Measurements from ENCODE around the gene PDZRN4.

PDZRN4 gene

GRCh38 chr12:41402801-41403200, 214.7 kb downstream of the PDZRN4 start:
- DNase-seq (ENCODE audit: low read depth): no peak
- H3K4me3 ChIP-seq (ENCODE audit: low read depth, low read length): no peak overlapping the region
- in situ Hi-C loops (cut with HindIII; ENCODE audit: low sequenced_read_pairs): no loop called here
- TF ChIP-seq, protein P1, sequence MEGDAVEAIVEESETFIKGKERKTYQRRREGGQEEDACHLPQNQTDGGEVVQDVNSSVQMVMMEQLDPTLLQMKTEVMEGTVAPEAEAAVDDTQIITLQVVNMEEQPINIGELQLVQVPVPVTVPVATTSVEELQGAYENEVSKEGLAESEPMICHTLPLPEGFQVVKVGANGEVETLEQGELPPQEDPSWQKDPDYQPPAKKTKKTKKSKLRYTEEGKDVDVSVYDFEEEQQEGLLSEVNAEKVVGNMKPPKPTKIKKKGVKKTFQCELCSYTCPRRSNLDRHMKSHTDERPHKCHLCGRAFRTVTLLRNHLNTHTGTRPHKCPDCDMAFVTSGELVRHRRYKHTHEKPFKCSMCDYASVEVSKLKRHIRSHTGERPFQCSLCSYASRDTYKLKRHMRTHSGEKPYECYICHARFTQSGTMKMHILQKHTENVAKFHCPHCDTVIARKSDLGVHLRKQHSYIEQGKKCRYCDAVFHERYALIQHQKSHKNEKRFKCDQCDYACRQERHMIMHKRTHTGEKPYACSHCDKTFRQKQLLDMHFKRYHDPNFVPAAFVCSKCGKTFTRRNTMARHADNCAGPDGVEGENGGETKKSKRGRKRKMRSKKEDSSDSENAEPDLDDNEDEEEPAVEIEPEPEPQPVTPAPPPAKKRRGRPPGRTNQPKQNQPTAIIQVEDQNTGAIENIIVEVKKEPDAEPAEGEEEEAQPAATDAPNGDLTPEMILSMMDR (IDR thresholded peaks at IDR 0.05; ENCODE audit: low read depth, low read length, missing control alignments): no peak

- in situ Hi-C loops (cut with HindIII; ENCODE audit: low sequenced_read_pairs): no loop called here
- no peak overlapping the region for H3K4me3 ChIP-seq (ENCODE audit: low read depth, low read length)
- DNase-seq (ENCODE audit: low read depth): no peak
- TF ChIP-seq, protein P1 (IDR thresholded peaks at IDR 0.05; ENCODE audit: low read depth, low read length, missing control alignments): no peak
These were observed 219.2 kb downstream of the PDZRN4 start for GRCh38 chr12:41407232-41407799.

DNA sequence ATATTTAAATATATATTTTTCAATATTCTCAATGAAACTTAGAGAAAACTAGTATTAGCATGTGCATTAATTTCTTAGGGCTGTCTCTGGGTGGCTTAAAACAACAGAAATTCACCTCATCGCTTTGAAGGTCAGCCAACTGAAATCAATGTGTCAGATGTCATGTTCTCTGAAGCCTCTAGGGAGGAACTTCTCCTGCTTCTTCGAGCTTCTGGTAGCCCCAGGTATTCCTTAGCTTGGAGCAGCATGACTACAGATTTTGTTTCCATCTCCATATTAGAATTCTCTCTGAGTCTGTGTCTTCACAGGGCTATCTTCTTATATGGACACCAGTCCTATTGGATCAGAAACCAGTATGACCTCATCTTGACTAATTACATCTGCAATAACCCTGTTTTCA, 221.5 kb downstream of the PDZRN4 start:
- DNase-seq (ENCODE audit: low read depth): no peak
- TF ChIP-seq, protein P1 (IDR thresholded peaks at IDR 0.05; ENCODE audit: low read depth, low read length, missing control alignments): no peak
- in situ Hi-C loops (cut with HindIII; ENCODE audit: low sequenced_read_pairs): no loop called here
- no peak overlapping the region for H3K4me3 ChIP-seq (ENCODE audit: low read depth, low read length)

DNA sequence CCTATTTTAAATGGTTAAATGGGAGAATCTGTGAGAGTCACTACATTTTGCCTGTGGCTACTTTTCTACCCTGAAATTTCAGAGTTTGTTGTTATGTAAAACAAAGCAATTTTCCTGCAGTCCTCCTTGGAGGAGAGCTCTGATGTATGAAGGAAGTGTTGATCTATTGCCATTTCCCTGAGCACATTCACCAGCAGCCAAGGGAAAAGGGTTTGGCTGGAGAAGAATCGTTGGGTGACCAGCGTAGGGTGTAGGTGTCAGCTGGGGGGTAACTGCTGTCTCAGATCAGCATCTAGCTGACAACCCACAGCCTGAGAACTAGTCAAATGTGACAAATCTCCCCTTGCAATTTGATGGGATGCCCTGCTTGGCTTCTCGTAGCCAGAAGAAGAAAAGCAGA, 230.5 kb downstream of the PDZRN4 start:
- in situ Hi-C loops (cut with HindIII; ENCODE audit: low sequenced_read_pairs): no loop called here
- DNase-seq (ENCODE audit: low read depth): no peak
- no peak overlapping the region for H3K4me3 ChIP-seq (ENCODE audit: low read depth, low read length)
- TF ChIP-seq, protein P1 (IDR thresholded peaks at IDR 0.05; ENCODE audit: low read depth, low read length, missing control alignments): no peak

DNA sequence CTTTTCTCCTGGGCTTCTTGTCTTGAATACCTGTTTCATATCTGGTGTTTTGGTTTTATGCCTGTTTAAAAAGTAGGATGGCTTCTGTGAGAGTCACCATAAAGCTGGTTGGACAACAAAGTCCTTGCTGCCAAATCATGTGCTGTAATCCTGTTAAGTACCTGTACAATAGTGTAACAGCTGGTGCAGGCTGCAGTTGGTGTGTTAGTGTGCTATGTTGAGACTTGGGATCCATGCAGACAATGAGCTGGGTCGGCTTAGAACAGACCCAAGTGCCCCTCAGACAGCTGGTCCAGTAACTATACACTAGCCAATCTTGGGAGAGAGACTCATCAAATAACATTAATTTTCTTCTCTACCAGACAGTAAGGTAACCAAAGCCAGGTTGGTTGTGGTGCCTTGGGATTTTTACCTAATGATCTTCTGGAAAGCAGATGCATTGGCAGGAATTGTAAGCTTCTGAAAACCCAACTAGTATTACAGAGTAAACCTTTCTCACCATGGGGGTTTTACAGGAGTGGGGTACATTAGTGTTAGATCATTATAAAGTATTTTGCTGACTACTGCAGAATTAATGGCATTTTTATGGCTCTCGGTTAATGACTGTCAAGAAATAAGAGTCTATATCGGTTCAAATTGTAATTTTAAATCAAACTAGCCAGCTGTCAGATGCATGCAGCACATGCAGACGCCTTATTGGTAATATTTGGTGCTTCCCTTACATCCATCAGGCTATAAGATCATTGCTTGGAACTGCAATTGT, 231.2 kb downstream of the PDZRN4 start:
- in situ Hi-C loops (cut with HindIII; ENCODE audit: low sequenced_read_pairs): no loop called here
- TF ChIP-seq, protein P1 (IDR thresholded peaks at IDR 0.05; ENCODE audit: low read depth, low read length, missing control alignments): no peak
- no peak for DNase-seq (ENCODE audit: low read depth)
- no peak overlapping the region for H3K4me3 ChIP-seq (ENCODE audit: low read depth, low read length)

GRCh38 chr12:41424651-41425050, 236.5 kb downstream of the PDZRN4 start:
- no peak for DNase-seq (ENCODE audit: low read depth)
- H3K4me3 ChIP-seq (ENCODE audit: low read depth, low read length): no peak overlapping the region
- in situ Hi-C loops (cut with HindIII; ENCODE audit: low sequenced_read_pairs): no loop called here
- TF ChIP-seq, protein P1 (IDR thresholded peaks at IDR 0.05; ENCODE audit: low read depth, low read length, missing control alignments): no peak

Measured in astrocyte of the cerebellum (primary cell).